ENCODE measurements around the gene OSBPL2.

- TF ChIP-seq CTCF (IDR thresholded peaks at IDR 0.05): no peak
- no peak for TF ChIP-seq EP300 (IDR thresholded peaks at IDR 0.05)
- TF ChIP-seq POLR2AphosphoS5 (IDR thresholded peaks at IDR 0.05): no peak
- no peak for TF ChIP-seq POLR2A (IDR thresholded peaks at IDR 0.05)
These were observed 27.0 kb downstream of the OSBPL2 start for GRCh38 chr20:62265365-62265764.
